Measurements from ENCODE around the gene SLC35F1. TPM values are rescaled to one million over a fixed set of nuclear protein-coding genes. Genes with fewer than 3 reads are reported as not detected.

The SLC35F1 gene
- total and polyA plus RNA-seq, 2 donors (not counting 3 experiments of a cell fraction or from before 2014, with no cell fraction given): not detected

DNA sequence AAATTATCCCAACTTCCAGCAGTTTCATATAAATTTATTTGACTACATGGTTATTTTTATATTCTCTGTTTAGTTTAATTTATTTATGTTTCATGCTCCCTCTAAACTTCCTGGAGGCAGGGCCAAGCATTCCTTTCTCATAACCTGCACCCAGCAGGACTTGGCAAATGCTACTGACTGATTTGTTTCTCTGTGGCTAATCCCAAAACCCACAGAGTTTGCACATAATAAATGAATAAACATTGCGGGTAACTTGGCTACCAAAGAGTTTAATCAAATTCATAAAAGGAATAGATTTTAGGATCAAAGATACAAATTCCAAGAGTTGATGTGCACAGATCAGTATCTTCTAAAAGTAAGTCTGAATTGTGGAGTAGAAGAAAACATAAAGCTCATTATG, 239.5 kb downstream of the SLC35F1 start:
- Histone ChIP-seq H3K27ac (ENCODE audit: insufficient read depth, low read depth, low read length) (no peak overlapping the region), H3K9ac (replicated peaks; ENCODE audit: extremely low read depth, insufficient read depth, low read length) (no peak overlapping the region), H3K4me3 (replicated peaks in 1 of 3; ENCODE audit: insufficient read depth in 1 of 3, low read depth in 1 of 3, low read length in 3 of 3) (no peak overlapping the region), H3K27me3 (ENCODE audit: control insufficient read depth in 2 of 2, insufficient read depth in 2 of 2, low read length in 2 of 2) (no peaks in the 10 kb centered on the region), H3K4me2 (ENCODE audit: insufficient read depth, low read length) (no peak overlapping the region), H3K9me3 (replicated peaks; ENCODE audit: control insufficient read depth, insufficient read depth, low read length) (no peaks in the 10 kb centered on the region), H3K9me1 (replicated peaks; ENCODE audit: control insufficient read depth, extremely low read depth, insufficient read depth, low read length) (no peaks in the 10 kb centered on the region), H3K36me3 (ENCODE audit: control insufficient read depth in 2 of 2, extremely low read depth in 1 of 2, insufficient read depth in 2 of 2, low read length in 2 of 2) (no peaks in the 10 kb centered on the region), H4K20me1 (replicated peaks; ENCODE audit: control insufficient read depth, extremely low read depth, insufficient read depth, low read length) (no peaks in the 10 kb centered on the region), H3K4me1 (ENCODE audit: control insufficient read depth, extremely low read depth, insufficient read depth, low read length) (no peaks in the 10 kb centered on the region), H2AFZ (ENCODE audit: low read depth, low read length) (no peak overlapping the region), H3K79me2 (ENCODE audit: control insufficient read depth, insufficient read depth, low read length) (no peaks in the 10 kb centered on the region)
- dilution Hi-C loops (cut with MboI; ENCODE audit: extremely low pct_ligation_motif_present, low sequenced_read_pairs): no loop called here
- DNase-seq (ENCODE audit: low read depth, low spot score) (no peak), FAIRE-seq (no peak)
- TF ChIP-seq MAX (IDR thresholded peaks at IDR 0.05; ENCODE audit: insufficient read depth, insufficient read length) (no peak), POLR2A (IDR thresholded peaks at IDR 0.05; ENCODE audit: low read depth, low read length) (no peak), POLR2AphosphoS5 (IDR thresholded peaks at IDR 0.05; ENCODE audit: insufficient read depth, low read depth, low read length) (no peak), JUN (IDR thresholded peaks at IDR 0.05; ENCODE audit: borderline replicate concordance, insufficient read depth, insufficient read length, low read depth) (no peak), FOS (IDR thresholded peaks at IDR 0.05; ENCODE audit: borderline replicate concordance, insufficient read depth, low read length) (no peak), MYC (IDR thresholded peaks at IDR 0.05; ENCODE audit: low read depth, low read length) (no peak), GATA2 (IDR thresholded peaks at IDR 0.05; ENCODE audit: insufficient read depth, insufficient read length, low read depth, low read length) (no peak), EZH2 (IDR thresholded peaks at IDR 0.05; ENCODE audit: borderline replicate concordance, low read depth, low read length, severe bottlenecking) (no peak)
- TF ChIP-seq, protein P1, sequence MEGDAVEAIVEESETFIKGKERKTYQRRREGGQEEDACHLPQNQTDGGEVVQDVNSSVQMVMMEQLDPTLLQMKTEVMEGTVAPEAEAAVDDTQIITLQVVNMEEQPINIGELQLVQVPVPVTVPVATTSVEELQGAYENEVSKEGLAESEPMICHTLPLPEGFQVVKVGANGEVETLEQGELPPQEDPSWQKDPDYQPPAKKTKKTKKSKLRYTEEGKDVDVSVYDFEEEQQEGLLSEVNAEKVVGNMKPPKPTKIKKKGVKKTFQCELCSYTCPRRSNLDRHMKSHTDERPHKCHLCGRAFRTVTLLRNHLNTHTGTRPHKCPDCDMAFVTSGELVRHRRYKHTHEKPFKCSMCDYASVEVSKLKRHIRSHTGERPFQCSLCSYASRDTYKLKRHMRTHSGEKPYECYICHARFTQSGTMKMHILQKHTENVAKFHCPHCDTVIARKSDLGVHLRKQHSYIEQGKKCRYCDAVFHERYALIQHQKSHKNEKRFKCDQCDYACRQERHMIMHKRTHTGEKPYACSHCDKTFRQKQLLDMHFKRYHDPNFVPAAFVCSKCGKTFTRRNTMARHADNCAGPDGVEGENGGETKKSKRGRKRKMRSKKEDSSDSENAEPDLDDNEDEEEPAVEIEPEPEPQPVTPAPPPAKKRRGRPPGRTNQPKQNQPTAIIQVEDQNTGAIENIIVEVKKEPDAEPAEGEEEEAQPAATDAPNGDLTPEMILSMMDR (IDR thresholded peaks at IDR 0.05; ENCODE audit: extremely low read depth in 1 of 2, insufficient read depth in 1 of 2, low read depth in 1 of 2, low read length in 2 of 2): no peak
- POLR2A ChIA-PET: no interaction called here
- CTCF ChIA-PET: no interaction called here
- intact Hi-C loops (cut with micrococcal nuclease): no loop called here
- no TSS peak for BruUV-seq (replicated peaks)

Measured in endothelial cell of umbilical vein (primary cell).